Skeletal muscle satellite cell (primary cell): ENCODE results near the gene ULK2.
A peak's percentile ranks its signal among the peaks of the same experiment; 100 is the strongest.

Experiments
- H3K27me3 ChIP-seq: 2 replicates; pipeline ENCODE4 v1.7.0; 2013; ENCODE audit warnings: low read length; ENCODE audit not compliant: control insufficient read depth, insufficient read depth
- H3K36me3 ChIP-seq: 2 replicates; pipeline ENCODE4 v1.7.0; 2013; ENCODE audit warnings: mild to moderate bottlenecking, control low read depth, low read length; ENCODE audit not compliant: insufficient read depth
- H3K4me1 ChIP-seq: 2 replicates; pipeline ENCODE4 v1.7.0; 2013; ENCODE audit warnings: low read length; ENCODE audit not compliant: control insufficient read depth, insufficient read depth
- H3K4me2 ChIP-seq: 2 replicates; pipeline ENCODE4 v1.7.0; 2013; ENCODE audit warnings: mild to moderate bottlenecking, low read length
- H3K4me3 ChIP-seq: 2 replicates; pipeline ENCODE4 v1.7.0; 2013; ENCODE audit warnings: low read length
- H3K9ac ChIP-seq: 2 replicates; pipeline ENCODE4 v1.7.0; 2013; ENCODE audit warnings: mild to moderate bottlenecking, low read depth, low read length, moderate library complexity
- H3K9me3 ChIP-seq: replicated peaks from 2 replicates; pipeline ENCODE4 v1.7.0; 2013; ENCODE audit warnings: mild to moderate bottlenecking, control low read depth, low read length

The ULK2 gene

GRCh38 chr17:19731626-19732025 lies 136.1 kb downstream of the ULK2 start:
- no peak overlapping the region for H3K4me2 ChIP-seq
- H3K9ac ChIP-seq: no peak overlapping the region
- H3K27me3 ChIP-seq: peaks cover 5% of the 10 kb centered on the region
- H3K4me3 ChIP-seq: no peak overlapping the region
- no peaks in the 10 kb centered on the region for H3K9me3 ChIP-seq
- H3K36me3 ChIP-seq: no peaks in the 10 kb centered on the region
- H3K4me1 ChIP-seq: peaks cover 21% of the 10 kb centered on the region

GRCh38 chr17:19730843-19731242 lies 136.9 kb downstream of the ULK2 start:
- Histone ChIP-seq H3K4me3 (no peak overlapping the region), H3K9me3 (no peaks in the 10 kb centered on the region), H3K4me2 (no peak overlapping the region), H3K4me1 (peaks cover 25% of the 10 kb centered on the region), H3K36me3 (no peaks in the 10 kb centered on the region), H3K27me3 (peaks cover 5% of the 10 kb centered on the region), H3K9ac (no peak overlapping the region)

- no peak overlapping the region for H3K9ac ChIP-seq
- peaks cover 5% of the 10 kb centered on the region for H3K27me3 ChIP-seq
Measured at GRCh38 chr17:19729900-19730299, 137.8 kb downstream of the ULK2 start.

GRCh38 chr17:19728084-19728495 lies 139.6 kb downstream of the ULK2 start:
- Histone ChIP-seq H3K4me3 (no peak overlapping the region), H3K9ac (peak overlapping the region; percentile 64), H3K4me2 (peak overlapping the region; percentile 18), H3K36me3 (no peaks in the 10 kb centered on the region), H3K9me3 (no peaks in the 10 kb centered on the region), H3K27me3 (peaks cover 5% of the 10 kb centered on the region), H3K4me1 (peaks cover 40% of the 10 kb centered on the region)

More at GRCh38 chr17:19729900-19730299, 137.8 kb downstream of the ULK2 start:
- no peak overlapping the region for H3K4me2 ChIP-seq
- H3K36me3 ChIP-seq: no peaks in the 10 kb centered on the region
- H3K4me1 ChIP-seq: peaks cover 30% of the 10 kb centered on the region
- H3K9me3 ChIP-seq: no peaks in the 10 kb centered on the region
- H3K4me3 ChIP-seq: no peak overlapping the region

- Histone ChIP-seq H3K27me3 (peaks cover 5% of the 10 kb centered on the region), H3K9ac (peak overlapping the region; percentile 64)
Measured at GRCh38 chr17:19727501-19728078, 140.1 kb downstream of the ULK2 start.

GRCh38 chr17:19726631-19727376 lies 140.9 kb downstream of the ULK2 start:
- peaks cover 40% of the 10 kb centered on the region for H3K4me1 ChIP-seq
- H3K9me3 ChIP-seq: no peaks in the 10 kb centered on the region
- no peaks in the 10 kb centered on the region for H3K36me3 ChIP-seq
- H3K27me3 ChIP-seq: peaks cover 5% of the 10 kb centered on the region
- H3K4me2 ChIP-seq: no peak overlapping the region
- peak overlapping the region; percentile 15 for H3K9ac ChIP-seq
- no peak overlapping the region for H3K4me3 ChIP-seq

More at GRCh38 chr17:19727501-19728078, 140.1 kb downstream of the ULK2 start:
- Histone ChIP-seq H3K9me3 (no peaks in the 10 kb centered on the region), H3K4me3 (no peak overlapping the region), H3K4me1 (peaks cover 40% of the 10 kb centered on the region), H3K4me2 (peak overlapping the region; percentile 18), H3K36me3 (no peaks in the 10 kb centered on the region)

GRCh38 chr17:19725486-19725885 lies 142.2 kb downstream of the ULK2 start:
- no peaks in the 10 kb centered on the region for H3K36me3 ChIP-seq
- H3K4me3 ChIP-seq: no peak overlapping the region
- H3K9ac ChIP-seq: no peak overlapping the region
- H3K9me3 ChIP-seq: no peaks in the 10 kb centered on the region
- peaks cover 40% of the 10 kb centered on the region for H3K4me1 ChIP-seq
- no peaks in the 10 kb centered on the region for H3K27me3 ChIP-seq
- H3K4me2 ChIP-seq: peak overlapping the region; percentile 71

- Histone ChIP-seq H3K4me3 (peak overlapping the region; percentile 51), H3K9me3 (no peaks in the 10 kb centered on the region), H3K4me2 (peak overlapping the region; percentile 71), H3K36me3 (no peaks in the 10 kb centered on the region), H3K27me3 (peaks cover 7% of the 10 kb centered on the region), H3K4me1 (peaks cover 40% of the 10 kb centered on the region), H3K9ac (peak overlapping the region; percentile 50)
Measured at GRCh38 chr17:19724501-19725420, 143.0 kb downstream of the ULK2 start.

GRCh38 chr17:19723964-19724363 lies 143.8 kb downstream of the ULK2 start:
- Histone ChIP-seq H3K4me1 (peaks cover 40% of the 10 kb centered on the region), H3K9ac (peak overlapping the region; percentile 50), H3K9me3 (no peaks in the 10 kb centered on the region), H3K4me2 (peak overlapping the region; percentile 71), H3K36me3 (no peaks in the 10 kb centered on the region), H3K4me3 (peak overlapping the region; percentile 51), H3K27me3 (peaks cover 7% of the 10 kb centered on the region)
